Mucosa of stomach (tissue), 1 donor: ENCODE data around the gene MAPRE3.

ENCODE experiments used
- H3K27me3 ChIP-seq: one replicate; pipeline ENCODE4 v1.7.0; 2013; ENCODE audit warnings: mild to moderate bottlenecking, low read length; ENCODE audit not compliant: control insufficient read depth, insufficient read depth
- H3K36me3 ChIP-seq: one replicate; pipeline ENCODE4 v1.7.0; 2013; ENCODE audit warnings: low read length; ENCODE audit not compliant: control insufficient read depth, insufficient read depth
- H3K4me1 ChIP-seq: one replicate; pipeline ENCODE4 v1.7.0; 2013; ENCODE audit warnings: mild to moderate bottlenecking, low read length; ENCODE audit not compliant: control insufficient read depth, insufficient read depth
- H3K4me3 ChIP-seq: one replicate; pipeline ENCODE4 v1.7.0; 2013; ENCODE audit warnings: low read length
- H3K9ac ChIP-seq: one replicate; pipeline ENCODE4 v1.7.0; 2013; ENCODE audit warnings: mild to moderate bottlenecking, low read length, moderate library complexity
- H3K9me3 ChIP-seq: one replicate; pipeline ENCODE4 v1.7.0; 2013; ENCODE audit warnings: mild to moderate bottlenecking, low read length, moderate library complexity; ENCODE audit not compliant: control insufficient read depth
- donor health status: Pancreatic carcinoma.

MAPRE3 gene

DNA sequence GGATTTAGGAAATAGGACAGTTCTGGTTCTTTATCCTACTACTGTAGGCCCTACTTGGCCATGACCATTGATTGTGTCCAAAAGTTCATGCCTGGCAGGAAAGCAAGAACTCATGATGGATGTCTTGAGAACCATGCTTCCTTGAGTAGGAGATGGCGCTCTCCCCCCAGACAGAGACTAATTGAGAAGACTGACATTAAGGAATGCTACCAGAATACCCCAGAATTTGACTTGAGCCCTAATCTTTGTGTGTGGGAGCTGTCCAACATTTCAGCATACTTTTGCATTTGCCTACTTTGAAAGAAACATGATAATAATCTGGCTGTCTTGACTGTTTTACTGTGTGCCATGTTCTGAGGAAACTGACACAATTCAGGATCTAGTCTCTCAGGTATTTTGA lies 23.3 kb downstream of the MAPRE3 start:
- H3K4me1 ChIP-seq, result no peaks in the 10 kb centered on the region

DNA sequence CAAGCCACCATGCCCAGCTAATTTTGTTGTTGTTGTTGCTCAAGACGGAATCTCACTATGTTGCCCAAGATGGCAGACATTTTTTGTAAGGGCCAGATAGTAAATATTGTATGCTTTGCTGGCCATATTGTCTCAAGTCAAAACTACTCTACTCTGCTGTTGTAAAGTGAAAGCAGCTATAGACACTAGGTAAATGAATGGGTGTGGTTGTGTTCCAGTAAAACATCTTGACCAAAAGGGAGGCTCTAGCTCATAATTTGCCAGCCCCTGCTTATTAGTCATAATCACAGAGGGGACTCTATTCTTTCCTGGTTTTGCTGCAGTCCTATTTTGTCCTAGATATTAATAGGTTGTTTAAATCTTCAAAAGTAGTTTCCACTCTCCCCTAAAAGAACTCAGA lies 24.5 kb downstream of the MAPRE3 start:
- H3K9me3 ChIP-seq, result no peaks in the 10 kb centered on the region
- H3K4me3 ChIP-seq, result no peak overlapping the region
- no peaks in the 10 kb centered on the region for H3K4me1 ChIP-seq
- no peaks in the 10 kb centered on the region for H3K36me3 ChIP-seq
- no peaks in the 10 kb centered on the region for H3K27me3 ChIP-seq
- no peak overlapping the region for H3K9ac ChIP-seq

More for the DNA sequence above, 23.3 kb downstream of the MAPRE3 start:
- no peaks in the 10 kb centered on the region for H3K27me3 ChIP-seq
- H3K36me3 ChIP-seq, result no peaks in the 10 kb centered on the region
- H3K4me3 ChIP-seq, result no peak overlapping the region
- no peaks in the 10 kb centered on the region for H3K9me3 ChIP-seq
- no peak overlapping the region for H3K9ac ChIP-seq

DNA sequence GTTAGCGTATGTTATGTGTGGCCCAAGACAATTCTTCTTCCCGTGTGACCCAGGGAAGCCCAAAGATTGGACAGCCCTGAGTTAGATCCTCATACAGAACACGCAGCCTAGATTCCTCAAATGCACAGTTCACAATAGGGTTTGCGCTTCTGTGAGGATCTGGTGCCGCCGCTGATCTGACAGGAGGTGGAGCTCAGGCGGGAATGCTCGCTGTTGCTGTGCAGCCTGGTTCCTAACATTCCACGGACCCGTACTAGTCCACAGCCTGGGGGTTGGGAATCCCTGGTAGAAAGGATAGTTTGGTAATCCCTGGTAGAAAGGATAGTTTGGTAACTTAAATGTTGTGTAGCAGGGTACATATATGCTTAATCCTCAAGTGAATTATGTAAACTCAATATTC lies 27.0 kb downstream of the MAPRE3 start:
- H3K9ac ChIP-seq, result no peak overlapping the region
- no peaks in the 10 kb centered on the region for H3K9me3 ChIP-seq
- no peaks in the 10 kb centered on the region for H3K4me1 ChIP-seq
- no peak overlapping the region for H3K4me3 ChIP-seq
- H3K36me3 ChIP-seq, result no peaks in the 10 kb centered on the region
- no peaks in the 10 kb centered on the region for H3K27me3 ChIP-seq

DNA sequence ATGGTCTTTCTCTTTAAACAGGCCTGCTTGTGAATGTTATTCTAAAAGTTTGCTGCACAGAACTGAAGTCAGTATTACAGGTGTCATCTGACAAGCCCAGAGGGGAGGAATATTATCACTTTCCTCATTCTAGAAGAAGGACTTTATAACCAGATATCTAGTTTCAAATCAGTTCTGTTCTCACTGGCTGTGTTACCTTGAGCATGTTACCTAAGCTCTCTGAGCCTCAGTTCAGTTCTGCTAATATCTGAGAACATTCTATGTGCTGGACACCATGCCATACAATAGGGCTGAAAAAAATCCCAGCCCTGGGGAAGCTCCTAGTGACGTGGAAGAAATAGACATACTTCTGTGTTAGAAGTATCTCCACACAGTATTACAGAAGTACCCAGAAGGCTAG lies 27.9 kb downstream of the MAPRE3 start:
- Histone ChIP-seq H3K9ac (no peak overlapping the region), H3K36me3 (no peaks in the 10 kb centered on the region), H3K4me1 (no peaks in the 10 kb centered on the region), H3K9me3 (no peaks in the 10 kb centered on the region), H3K27me3 (no peaks in the 10 kb centered on the region), H3K4me3 (no peak overlapping the region)

DNA sequence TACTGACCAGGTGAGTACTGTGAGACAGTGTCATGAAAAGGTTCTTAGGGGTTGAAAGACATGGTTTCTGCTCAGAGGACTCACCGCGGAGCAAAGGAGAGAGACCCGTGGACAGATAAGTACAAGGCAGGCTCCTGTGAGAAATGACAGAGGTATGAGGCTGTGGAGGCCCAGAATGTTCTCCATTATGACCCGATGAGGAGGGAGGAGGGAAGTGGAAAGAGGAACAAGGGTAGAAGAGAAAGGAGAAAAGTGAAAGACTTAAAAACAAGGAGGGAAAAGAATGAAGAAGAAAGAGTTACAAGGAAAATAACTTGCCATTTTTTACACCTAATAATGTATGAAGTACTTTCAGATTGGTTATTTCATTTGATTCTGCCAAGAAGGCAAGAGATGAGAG lies 29.8 kb downstream of the MAPRE3 start:
- no peaks in the 10 kb centered on the region for H3K4me1 ChIP-seq
- no peak overlapping the region for H3K4me3 ChIP-seq
- H3K36me3 ChIP-seq, result no peaks in the 10 kb centered on the region
- no peaks in the 10 kb centered on the region for H3K9me3 ChIP-seq
- H3K27me3 ChIP-seq, result no peaks in the 10 kb centered on the region
- H3K9ac ChIP-seq, result no peak overlapping the region

DNA sequence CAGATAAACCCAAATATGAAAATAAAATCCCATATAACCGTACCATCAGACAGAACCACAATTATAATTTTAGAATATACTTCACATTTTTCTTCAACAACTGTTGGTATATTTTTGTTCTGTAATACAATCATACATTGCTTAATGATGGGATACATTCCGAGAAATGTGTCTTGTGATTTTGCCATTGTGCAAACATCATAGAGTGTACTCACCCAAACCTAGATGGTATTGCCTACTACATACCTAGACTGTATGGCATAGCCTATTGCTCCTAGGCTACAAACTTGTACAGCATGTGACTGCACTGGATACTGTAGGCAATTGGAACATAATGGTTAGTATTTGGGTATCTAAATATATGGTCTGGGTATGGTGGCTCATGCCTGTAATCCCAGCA lies 30.6 kb downstream of the MAPRE3 start:
- H3K27me3 ChIP-seq, result no peaks in the 10 kb centered on the region
- H3K9me3 ChIP-seq, result no peaks in the 10 kb centered on the region
- no peak overlapping the region for H3K9ac ChIP-seq
- no peak overlapping the region for H3K4me3 ChIP-seq
- H3K36me3 ChIP-seq, result no peaks in the 10 kb centered on the region
- H3K4me1 ChIP-seq, result no peaks in the 10 kb centered on the region

DNA sequence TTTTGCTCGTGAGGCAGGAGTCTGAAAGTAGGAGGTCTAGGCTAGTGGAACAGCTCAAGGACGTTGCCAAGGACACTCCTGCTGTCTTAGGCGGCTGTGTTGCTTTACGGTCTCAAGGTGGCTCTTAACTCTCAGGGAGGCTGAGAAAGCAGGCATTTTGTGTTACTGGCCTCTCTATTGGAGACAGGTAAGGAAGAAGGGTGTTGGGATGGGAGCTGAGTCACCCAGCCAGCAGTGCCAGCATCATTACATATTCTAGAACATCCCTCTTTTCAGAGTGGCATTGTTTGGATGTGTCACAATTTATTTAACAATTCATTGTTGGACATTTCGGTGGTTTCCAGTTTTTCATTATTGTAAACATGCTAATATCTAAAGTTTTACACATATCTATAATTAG lies 31.5 kb downstream of the MAPRE3 start:
- Histone ChIP-seq H3K4me3 (no peak overlapping the region), H3K9ac (no peak overlapping the region), H3K4me1 (no peaks in the 10 kb centered on the region), H3K9me3 (no peaks in the 10 kb centered on the region), H3K36me3 (no peaks in the 10 kb centered on the region), H3K27me3 (no peaks in the 10 kb centered on the region)

DNA sequence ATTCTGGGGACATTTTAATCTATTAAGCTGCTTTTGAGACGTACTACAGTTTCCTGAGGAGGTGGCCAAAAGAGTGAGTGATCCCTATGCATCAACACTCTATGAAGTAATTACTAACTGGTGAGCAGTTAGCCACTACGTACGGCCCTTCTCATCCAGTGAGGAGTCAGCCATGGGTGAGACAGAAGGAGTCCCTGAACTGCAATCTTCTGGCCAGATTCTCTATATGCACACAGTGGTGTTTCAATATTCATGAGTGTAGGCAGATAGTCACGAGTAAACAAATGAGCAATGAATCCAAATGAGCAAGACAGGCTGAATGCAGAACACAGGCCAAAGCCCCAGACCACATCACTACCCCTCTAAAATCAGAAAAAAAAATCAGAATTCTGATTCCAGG lies 32.6 kb downstream of the MAPRE3 start:
- H3K9ac ChIP-seq, result no peak overlapping the region
- no peaks in the 10 kb centered on the region for H3K27me3 ChIP-seq
- no peaks in the 10 kb centered on the region for H3K4me1 ChIP-seq
- no peaks in the 10 kb centered on the region for H3K36me3 ChIP-seq
- H3K9me3 ChIP-seq, result no peaks in the 10 kb centered on the region
- no peak overlapping the region for H3K4me3 ChIP-seq

DNA sequence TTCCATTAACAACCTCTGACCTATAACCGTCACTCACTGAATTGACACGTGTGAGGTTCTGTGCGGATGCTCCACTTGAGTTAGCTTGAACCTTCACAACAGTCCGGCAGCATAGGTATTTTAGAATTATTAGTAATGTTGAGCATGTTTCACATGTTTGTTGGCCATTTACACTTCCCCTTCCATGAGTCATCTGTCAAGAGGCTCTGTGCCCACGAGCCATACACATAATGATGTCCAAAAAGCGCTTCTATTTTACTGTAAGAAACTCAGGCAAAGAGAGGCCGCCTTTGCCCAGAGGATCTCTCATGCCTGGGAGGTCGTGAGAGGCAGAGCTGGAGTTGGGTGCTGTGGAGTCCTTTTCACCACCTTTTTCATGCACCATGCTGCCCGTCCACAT lies 33.4 kb downstream of the MAPRE3 start:
- Histone ChIP-seq H3K36me3 (no peaks in the 10 kb centered on the region), H3K9me3 (no peaks in the 10 kb centered on the region), H3K9ac (no peak overlapping the region)

DNA sequence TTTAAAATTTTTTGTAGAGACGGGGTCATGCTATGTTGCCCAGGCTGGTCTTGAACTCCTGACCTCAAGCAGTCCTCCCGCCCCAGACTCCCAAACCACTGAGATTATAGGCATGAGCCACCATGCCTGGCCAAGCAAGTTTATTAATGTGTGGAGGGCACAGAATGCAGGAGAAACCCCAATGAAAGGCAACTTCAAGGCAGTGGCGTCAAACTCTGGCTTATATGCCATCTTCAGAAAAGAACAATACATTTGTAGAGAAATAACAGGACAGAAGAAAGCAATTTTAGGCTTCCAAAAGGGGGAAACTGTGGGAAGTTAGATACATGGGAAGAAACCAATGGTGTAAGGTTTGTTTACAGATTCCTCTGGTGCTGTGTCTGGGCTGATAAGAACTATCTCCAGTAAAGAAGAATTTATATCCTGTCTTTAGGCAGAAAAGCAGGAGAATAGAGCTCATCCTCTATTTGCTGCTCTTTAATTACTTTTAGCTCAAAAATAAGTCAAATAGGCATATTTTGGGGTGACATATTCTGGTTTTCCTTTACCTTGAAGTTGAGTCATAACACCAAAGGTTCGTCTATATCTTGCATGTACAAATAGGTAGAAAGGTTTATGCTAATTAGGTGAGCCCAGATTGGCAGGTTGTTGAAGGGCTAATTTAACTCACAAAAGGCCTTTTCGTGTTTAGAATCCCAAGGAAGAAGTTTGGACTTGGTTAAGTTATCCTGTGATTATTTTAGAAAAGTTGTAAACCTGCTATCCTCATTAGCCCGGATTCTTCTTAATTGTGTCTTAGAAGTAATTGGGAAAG lies 36.4 kb downstream of the MAPRE3 start:
- Histone ChIP-seq H3K9ac (no peak overlapping the region), H3K27me3 (no peaks in the 10 kb centered on the region), H3K4me3 (no peak overlapping the region), H3K9me3 (no peaks in the 10 kb centered on the region), H3K4me1 (peaks cover 15% of the 10 kb centered on the region), H3K36me3 (no peaks in the 10 kb centered on the region)

More for the DNA sequence above, 33.4 kb downstream of the MAPRE3 start:
- H3K4me3 ChIP-seq, result no peak overlapping the region
- H3K27me3 ChIP-seq, result no peaks in the 10 kb centered on the region
- H3K4me1 ChIP-seq, result no peaks in the 10 kb centered on the region

DNA sequence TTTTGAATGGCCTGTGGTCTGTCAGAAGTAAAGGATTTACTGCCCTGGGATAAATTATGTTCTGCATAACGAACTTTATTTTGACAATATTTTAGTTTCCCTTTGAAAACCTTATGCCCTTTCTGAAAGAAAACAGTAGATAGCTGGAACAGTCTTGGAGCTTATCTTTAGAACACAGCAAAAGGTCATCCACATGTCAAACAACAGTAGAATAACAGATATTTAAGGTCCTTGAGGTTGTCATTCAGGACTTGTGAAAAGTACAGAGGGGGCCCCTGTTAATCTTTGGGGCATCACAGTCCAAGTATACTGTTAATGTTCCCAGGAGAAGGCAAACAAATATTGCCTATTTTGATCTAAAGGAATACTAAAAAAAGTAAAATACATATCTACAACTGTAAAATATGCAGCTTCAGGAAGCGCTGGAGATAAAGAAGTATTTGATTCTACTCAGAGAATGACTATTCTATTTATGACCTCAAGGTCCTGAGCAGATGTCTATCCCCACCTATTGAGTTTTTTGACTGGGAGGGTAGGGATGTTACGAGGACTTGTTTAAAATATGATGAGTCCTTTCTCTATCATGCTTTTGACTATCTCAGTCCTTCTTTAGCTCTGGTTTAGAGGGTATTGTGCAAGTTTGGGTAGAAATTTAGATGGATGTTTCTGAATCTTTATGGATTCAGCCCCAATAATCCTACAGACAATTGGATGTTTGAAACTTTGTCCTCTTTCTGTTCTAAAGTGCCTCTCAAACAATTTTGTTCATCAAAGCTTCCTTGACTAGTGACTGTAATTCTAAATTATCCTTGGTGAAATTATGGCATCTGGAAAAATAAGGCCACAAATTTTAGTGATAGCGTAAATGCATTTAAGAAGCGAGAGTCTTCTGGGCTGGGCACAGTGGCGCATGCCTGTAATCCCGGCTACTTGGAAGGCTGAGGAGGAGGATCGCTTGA lies 37.3 kb downstream of the MAPRE3 start:
- Histone ChIP-seq H3K9ac (no peak overlapping the region), H3K4me1 (peaks cover 15% of the 10 kb centered on the region), H3K4me3 (no peak overlapping the region), H3K27me3 (no peaks in the 10 kb centered on the region), H3K36me3 (no peaks in the 10 kb centered on the region), H3K9me3 (no peaks in the 10 kb centered on the region)

DNA sequence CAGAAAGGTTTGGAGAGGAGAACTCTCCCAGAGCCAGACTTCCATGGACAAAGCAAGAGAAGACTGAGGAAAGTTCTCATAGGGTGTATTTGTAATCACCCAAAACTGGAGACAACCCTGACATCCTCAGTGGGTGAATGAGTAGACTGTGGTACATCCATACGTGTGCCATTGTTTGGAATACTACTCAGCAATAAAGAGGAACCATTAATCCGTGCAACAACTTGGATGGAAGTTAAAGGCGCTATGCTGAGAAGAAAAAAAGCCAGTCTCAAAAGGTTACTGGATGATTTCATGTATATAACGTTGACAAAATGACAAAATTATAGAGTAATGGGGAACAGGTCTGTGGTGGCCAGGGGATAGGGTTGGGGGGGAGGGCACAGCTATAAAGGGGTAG lies 38.2 kb downstream of the MAPRE3 start:
- Histone ChIP-seq H3K4me3 (no peak overlapping the region), H3K9ac (no peak overlapping the region), H3K9me3 (no peaks in the 10 kb centered on the region), H3K4me1 (peaks cover 15% of the 10 kb centered on the region), H3K27me3 (no peaks in the 10 kb centered on the region), H3K36me3 (no peaks in the 10 kb centered on the region)
